ENCODE data around the gene DCAF16.

DNA sequence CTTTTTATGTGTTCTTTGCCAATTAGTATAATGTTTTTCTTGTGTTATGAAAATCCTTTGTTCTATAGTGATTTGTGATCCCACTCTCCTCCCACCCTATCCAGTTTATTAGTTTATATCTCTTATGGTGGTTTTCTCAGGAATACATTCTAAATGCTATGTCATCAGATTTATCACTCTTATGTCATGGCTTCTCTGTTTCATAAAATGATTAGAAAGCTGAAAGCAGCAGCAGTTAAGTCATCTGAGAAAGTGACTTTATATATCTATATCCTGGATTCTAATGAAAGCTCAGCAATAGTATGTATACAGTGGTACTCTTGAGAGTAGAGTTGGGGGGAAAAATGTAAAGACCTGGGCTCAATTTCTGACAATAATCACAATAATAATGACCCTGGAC is 41.4 kb upstream of the DCAF16 start:
- TF ChIP-seq, protein P1, sequence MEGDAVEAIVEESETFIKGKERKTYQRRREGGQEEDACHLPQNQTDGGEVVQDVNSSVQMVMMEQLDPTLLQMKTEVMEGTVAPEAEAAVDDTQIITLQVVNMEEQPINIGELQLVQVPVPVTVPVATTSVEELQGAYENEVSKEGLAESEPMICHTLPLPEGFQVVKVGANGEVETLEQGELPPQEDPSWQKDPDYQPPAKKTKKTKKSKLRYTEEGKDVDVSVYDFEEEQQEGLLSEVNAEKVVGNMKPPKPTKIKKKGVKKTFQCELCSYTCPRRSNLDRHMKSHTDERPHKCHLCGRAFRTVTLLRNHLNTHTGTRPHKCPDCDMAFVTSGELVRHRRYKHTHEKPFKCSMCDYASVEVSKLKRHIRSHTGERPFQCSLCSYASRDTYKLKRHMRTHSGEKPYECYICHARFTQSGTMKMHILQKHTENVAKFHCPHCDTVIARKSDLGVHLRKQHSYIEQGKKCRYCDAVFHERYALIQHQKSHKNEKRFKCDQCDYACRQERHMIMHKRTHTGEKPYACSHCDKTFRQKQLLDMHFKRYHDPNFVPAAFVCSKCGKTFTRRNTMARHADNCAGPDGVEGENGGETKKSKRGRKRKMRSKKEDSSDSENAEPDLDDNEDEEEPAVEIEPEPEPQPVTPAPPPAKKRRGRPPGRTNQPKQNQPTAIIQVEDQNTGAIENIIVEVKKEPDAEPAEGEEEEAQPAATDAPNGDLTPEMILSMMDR (IDR thresholded peaks at IDR 0.05) = no peak
- TF ChIP-seq POLR2A (IDR thresholded peaks at IDR 0.05) = no peak

Data from testis (tissue), 2 donors.